Bronchial epithelial cell (primary cell): ENCODE results near the gene FGFR3. TPM values are rescaled to one million over a fixed set of nuclear protein-coding genes. Genes with fewer than 3 reads are reported as not detected.
A peak's percentile ranks its signal among the peaks of the same experiment; 100 is the strongest.

Experiments used
- DNase-seq: peaks from one replicate; pipeline ENCODE4 v3.0.0-alpha.2; 2010; ENCODE audit warnings: low read depth
- FAIRE-seq: peaks from 2 replicates; lab custom pipeline; 2011; peaks lifted over from hg19 to GRCh38; lab: Jason Lieb, UNC
- H3K27me3 ChIP-seq: 2 replicates; pipeline ENCODE4 v1.5.1; 2011; ENCODE audit warnings: low read length; ENCODE audit not compliant: control insufficient read depth, insufficient read depth
- H3K36me3 ChIP-seq: 2 replicates; pipeline ENCODE4 v1.5.1; 2011; ENCODE audit warnings: low read length; ENCODE audit not compliant: control insufficient read depth, insufficient read depth
- H3K4me3 ChIP-seq: 2 replicates; pipeline ENCODE4 v1.5.1; 2011; ENCODE audit warnings: mild to moderate bottlenecking, low read depth, low read length, control low read depth
- total RNA-seq: library from RNA; depleted of rRNA; stranded (reverse); fragments of >200 nt; gene quantifications from 2 replicates; pipeline ENCODE4 v1.2.1, GENCODE V29; 2014
- TF ChIP-seq, protein P1 (sequence below): IDR thresholded peaks from 2 replicates; pipeline ENCODE4 v1.5.1; 2011; ENCODE audit warnings: mild to moderate bottlenecking, moderate library complexity, low read length, control low read depth, inconsistent platforms; ENCODE audit not compliant: insufficient read depth, severe bottlenecking

FGFR3 gene
- total RNA-seq, 1 donor from 2014 or later = 29.0 TPM

DNA sequence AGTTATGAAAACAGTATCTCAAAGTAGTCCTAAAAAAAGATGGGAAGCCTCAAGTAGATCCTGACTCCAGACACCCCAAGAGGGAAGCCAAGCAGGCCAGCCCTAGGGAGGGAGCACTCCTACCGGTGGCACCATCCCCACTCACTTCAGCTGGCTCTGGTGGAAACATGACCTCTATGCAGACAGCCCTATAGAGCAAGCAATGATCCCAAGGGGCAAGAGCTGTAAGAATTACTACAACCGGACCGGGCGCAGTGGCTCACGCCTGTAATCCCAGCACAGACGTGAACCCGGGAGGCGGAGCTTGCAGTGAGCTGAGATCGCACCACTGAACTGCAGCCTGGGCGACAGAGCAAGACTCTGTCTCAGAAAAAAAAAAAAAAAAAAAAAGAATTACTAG lies 57.2 kb downstream of the FGFR3 start:
- no peak for DNase-seq
- no peak overlapping the region for H3K4me3 ChIP-seq
- TF ChIP-seq, protein P1, sequence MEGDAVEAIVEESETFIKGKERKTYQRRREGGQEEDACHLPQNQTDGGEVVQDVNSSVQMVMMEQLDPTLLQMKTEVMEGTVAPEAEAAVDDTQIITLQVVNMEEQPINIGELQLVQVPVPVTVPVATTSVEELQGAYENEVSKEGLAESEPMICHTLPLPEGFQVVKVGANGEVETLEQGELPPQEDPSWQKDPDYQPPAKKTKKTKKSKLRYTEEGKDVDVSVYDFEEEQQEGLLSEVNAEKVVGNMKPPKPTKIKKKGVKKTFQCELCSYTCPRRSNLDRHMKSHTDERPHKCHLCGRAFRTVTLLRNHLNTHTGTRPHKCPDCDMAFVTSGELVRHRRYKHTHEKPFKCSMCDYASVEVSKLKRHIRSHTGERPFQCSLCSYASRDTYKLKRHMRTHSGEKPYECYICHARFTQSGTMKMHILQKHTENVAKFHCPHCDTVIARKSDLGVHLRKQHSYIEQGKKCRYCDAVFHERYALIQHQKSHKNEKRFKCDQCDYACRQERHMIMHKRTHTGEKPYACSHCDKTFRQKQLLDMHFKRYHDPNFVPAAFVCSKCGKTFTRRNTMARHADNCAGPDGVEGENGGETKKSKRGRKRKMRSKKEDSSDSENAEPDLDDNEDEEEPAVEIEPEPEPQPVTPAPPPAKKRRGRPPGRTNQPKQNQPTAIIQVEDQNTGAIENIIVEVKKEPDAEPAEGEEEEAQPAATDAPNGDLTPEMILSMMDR = no peak
- FAIRE-seq = no peak
- no peaks in the 10 kb centered on the region for H3K27me3 ChIP-seq
- H3K36me3 ChIP-seq = peaks cover 5% of the 10 kb centered on the region

DNA sequence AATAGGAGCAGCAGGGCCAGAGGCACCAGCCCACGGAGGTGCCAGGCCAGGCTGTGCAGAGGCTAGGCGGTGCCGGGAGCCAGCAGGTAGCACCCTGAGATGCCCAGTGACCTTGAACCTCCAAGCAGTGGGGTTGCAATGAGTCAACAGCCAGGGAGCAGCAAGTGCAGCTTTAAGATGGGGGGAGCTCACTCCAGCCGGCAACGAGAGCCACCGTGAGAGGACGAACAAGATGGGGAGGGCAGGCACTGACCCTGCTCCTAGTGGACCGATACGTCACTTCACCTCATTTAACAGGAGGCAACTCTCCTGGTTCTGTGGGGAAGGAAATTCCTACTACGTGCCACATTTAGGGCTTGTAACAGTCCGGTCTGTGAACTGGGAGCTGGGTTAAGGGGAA lies 58.1 kb downstream of the FGFR3 start:
- TF ChIP-seq, protein P1 = no peak
- DNase-seq (no peak), FAIRE-seq (no peak)
- Histone ChIP-seq H3K27me3 (no peaks in the 10 kb centered on the region), H3K36me3 (peaks cover 5% of the 10 kb centered on the region), H3K4me3 (no peak overlapping the region)

- Histone ChIP-seq H3K36me3 (peaks cover 3% of the 10 kb centered on the region), H3K27me3 (no peaks in the 10 kb centered on the region), H3K4me3 (no peak overlapping the region)
- FAIRE-seq = no peak
- TF ChIP-seq, protein P1 = no peak
- DNase-seq = no peak
These were observed 58.7 kb downstream of the FGFR3 start for GRCh38 chr4:1851575-1852410.

DNA sequence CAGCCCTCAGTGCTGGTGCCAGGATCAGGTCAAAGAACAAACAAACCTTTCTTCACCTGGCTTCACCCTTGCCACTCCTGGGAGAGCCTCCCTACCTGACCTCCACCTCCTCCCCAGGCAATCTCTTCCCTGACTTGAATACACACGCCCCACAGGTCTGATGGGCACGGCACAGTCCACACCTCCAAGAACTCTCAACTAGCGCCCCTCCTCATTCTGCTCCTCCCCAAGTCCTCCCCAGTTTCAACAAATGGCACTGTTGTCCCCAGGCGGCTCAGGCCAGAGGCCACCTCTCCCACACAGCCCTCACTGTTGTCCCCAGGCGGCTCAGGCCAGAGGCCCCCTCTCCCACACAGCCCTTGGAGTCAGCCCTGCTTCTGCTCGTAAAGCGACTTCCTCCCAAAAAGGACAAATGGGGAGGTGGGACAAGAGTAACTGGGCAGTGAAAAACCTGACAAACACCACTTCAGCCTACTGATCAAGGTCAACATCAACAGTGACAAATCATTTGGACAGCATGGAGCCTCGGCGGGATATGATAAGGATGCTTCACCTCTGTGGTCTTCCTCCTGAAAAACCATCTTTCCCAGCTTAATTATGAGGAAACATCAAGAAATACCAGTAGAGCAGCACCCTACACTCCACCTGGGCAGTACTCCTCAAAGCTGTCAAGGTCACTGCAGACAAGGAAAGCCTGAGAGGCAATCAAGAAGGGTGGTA lies 60.0 kb downstream of the FGFR3 start:
- DNase-seq (no peak), FAIRE-seq (peak; percentile 40)
- H3K27me3 ChIP-seq = no peaks in the 10 kb centered on the region
- TF ChIP-seq, protein P1 = no peak
- no peak overlapping the region for H3K4me3 ChIP-seq
- H3K36me3 ChIP-seq = peaks cover 2% of the 10 kb centered on the region

GRCh38 chr4:1854752-1855151 lies 61.7 kb downstream of the FGFR3 start:
- H3K27me3 ChIP-seq = no peaks in the 10 kb centered on the region
- no peak for FAIRE-seq
- no peak for DNase-seq
- TF ChIP-seq, protein P1 = no peak
- H3K36me3 ChIP-seq = peaks cover 2% of the 10 kb centered on the region
- H3K4me3 ChIP-seq = peak overlapping the region; percentile 74
